Activated T-helper 1 cell treated with anti-CD3 and anti-CD28 coated beads, Interleukin-2, amount 50 U/mL, for 16 hours (primary cell): ENCODE measurements around the gene RETREG3.
"Not testable (repeated sequence)": the region's sequence is repeated elsewhere in the genome, so short reads cannot be mapped to it uniquely, and the experiment has no call there.

Experiments
- DNase-seq, 2 donors: peaks; one replicate each; pipeline ENCODE4 v3.0.0-alpha.2; 2020; ENCODE audit warnings: low read depth in 1 of 2, low spot score in 1 of 2

The RETREG3 gene, protein sequence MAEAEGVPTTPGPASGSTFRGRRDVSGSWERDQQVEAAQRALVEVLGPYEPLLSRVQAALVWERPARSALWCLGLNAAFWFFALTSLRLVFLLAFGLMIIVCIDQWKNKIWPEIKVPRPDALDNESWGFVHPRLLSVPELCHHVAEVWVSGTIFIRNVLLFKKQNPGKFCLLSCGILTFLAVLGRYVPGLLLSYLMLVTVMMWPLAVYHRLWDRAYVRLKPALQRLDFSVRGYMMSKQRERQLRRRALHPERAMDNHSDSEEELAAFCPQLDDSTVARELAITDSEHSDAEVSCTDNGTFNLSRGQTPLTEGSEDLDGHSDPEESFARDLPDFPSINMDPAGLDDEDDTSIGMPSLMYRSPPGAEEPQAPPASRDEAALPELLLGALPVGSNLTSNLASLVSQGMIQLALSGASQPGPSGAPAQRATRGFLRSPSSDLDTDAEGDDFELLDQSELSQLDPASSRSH

GRCh38 chr17:42609182-42609813 is at the start of gene RETREG3, which contains the start of gene TUBG1:
Gene RETREG3 (minus strand): TSS chr17:42609374. CDS start chr17:42609324, 50 bp downstream.
Gene TUBG1 (plus strand): TSS chr17:42609683. CDS start chr17:42609738, 55 bp downstream.
- DNase-seq, result peak; percentile 98 to 100

DNA sequence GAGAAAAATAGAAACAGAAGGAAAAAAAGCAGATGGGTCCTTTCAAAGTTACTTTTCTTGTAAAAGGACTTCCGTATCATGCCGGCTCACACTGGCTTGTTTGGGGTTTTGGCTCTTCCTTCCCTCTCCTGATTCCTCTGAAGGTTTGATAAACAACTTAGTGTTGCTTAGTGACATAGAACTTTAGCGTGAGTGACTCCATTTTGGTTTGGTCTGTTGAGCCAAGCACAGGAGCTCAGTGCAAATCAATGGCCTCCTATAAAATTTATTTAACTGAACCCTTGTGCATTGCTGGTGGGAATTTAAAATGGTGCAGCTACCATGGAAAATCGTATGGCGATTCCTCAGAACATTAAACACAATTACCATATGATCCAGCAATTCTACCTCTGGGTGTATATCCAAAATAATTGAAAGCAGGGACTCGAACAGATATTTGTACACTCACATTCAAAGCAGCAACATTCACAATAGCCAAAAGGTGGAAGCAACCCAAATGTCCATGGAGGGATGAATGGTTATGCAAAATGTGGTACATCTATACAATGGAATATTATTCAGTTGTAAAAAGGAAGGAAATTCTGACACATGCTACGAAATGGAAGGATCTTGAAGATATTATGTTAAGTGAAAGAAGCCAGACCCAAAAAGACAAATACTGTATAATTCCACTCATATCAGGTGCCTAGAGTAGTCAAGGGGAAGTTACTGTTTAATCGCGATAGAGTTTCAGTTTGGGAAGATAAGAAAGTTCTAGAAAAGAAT is 48.8 kb upstream of the RETREG3 start:
- no peak for DNase-seq

- no peak for DNase-seq
Observed at GRCh38 chr17:42655528-42655927, 46.4 kb upstream of the RETREG3 start.

- no peak for DNase-seq
Observed at GRCh38 chr17:42653179-42654124, 44.3 kb upstream of the RETREG3 start.

GRCh38 chr17:42651392-42651791 is 42.2 kb upstream of the RETREG3 start:
- no peak for DNase-seq

- no peak for DNase-seq
Observed at GRCh38 chr17:42647778-42648177, 38.6 kb upstream of the RETREG3 start.

DNA sequence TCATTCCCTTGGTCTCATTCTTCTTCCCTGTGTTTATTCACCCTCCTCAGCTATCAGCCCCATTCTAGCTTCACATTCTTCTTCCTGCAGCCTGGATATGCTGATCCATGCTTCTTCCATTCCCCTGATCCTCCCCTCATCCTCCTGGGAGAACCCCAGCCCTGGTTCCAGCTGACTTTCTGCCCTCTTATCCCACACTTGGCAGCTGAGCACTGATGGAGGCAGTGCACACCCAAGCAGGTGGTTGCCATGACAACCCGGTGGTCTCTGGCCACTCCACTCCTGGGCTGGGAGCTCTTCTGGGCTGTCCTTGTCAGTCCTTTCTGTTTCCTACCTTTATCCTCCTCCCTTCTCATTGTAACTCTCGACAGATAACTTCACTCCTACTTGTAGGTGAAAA is 33.2 kb upstream of the RETREG3 start:
- DNase-seq, result no peak

DNA sequence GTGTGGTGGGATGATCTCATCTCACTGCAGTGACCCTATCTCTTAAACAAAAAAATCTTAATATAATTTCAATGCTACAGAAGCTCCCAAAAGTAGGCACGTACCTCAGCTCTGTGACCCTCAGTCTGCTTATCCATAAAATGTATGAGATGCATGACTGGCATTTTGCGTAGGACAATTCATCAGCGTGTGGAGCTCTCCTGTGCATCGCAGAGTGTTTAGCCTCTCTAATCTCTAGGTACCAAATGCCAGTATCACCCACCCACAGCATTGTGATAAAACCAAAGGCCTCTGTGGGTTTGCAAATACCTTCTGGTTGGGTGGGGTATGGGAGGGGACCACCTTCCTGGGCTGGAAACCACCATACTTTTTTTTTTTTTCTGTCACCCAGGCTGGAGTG is 30.9 kb upstream of the RETREG3 start:
- no peak for DNase-seq

DNA sequence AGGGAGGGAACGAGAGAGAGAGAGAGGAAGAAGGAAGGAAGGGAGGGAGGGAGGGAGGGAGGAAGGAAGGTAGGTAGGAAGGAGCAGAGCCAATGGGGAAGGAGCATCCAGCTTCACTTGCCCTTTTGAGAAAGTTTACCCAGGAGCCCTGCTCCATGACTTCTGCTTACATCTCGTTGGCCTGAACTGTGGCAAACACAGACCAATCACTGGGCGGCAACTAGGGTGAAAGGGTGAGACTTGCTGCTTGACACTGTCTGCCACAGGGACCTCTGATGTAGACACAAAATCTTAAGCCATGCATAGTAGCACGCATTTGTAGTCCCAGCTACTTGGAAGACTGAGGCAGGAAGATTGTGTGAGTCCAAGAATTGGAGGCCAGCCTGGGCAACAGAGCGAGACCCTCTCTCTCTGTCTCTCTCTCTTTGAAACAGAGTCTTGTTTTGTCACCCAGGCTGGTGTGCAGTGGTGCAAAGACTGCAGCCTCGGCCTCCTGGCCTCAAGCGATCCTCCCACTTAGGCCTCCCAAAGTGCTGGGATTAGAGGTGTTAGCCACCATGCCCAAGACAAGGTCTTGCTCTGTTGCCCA is 30.4 kb upstream of the RETREG3 start:
- DNase-seq, result no peak

- no peak for DNase-seq
Observed at GRCh38 chr17:42632949-42633444, 23.8 kb upstream of the RETREG3 start.

DNA sequence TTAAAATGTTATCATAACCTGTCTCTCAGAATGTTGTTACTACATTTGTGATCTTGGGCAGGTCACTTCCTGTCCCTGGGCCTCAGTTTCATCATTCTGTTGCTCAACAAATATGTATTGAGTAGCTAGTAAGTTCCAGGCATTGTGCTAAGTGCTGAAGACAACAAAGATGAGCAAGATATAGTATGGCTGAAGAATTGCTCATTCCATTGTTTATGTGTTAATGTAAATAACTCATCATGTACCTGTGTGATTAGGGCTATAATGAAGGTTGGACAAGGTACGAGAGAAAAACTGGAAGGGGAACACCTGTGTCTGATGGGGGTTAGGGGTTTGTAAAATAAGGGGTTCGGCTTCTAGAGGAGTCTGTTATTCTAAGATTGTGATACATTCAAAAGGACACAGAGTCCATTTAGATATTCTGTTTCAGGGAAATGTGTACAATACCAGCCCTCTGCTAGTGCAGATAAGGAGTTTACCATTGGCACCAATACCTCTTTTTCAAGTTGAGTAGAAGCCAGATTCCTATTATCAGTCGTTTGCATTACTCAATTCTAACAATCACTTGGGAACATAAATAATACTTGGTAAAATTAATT is 20.3 kb upstream of the RETREG3 start:
- no peak for DNase-seq

DNA sequence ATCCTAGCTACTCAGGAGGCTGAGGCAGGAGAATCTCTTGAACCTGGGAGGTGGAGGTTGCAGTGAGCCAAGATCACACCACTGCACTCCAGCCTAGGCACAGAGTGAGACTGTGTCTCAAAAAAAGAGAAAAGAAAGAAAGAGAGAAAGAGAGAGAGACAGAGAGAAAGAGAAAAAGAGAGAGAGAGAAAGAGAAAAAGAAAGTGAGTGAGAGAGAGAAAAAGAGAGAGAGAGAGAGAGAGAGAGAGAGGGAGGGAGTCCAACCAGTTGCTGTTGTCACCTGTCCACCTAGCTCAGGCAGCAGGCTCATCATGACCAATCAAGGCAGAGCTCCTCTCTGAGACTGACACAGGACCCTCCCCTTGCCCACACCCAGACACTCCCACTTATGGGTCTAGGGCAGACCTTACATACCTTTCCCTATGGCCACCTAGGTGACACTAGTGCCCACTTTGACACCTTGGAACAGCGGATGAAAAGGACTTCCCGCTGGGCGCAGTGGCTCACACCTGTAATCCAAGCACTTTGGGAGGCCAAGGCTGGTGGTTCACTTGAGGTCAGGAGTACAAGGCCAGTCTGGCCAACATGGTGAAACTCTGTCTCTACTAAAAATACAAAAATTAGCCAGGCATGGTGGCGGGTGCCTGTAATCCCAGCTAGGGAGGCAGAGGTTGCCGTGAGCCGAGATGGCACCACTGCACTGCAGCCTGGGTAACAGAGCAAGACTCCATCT is 18.0 kb upstream of the RETREG3 start:
- not testable (repeated sequence) for DNase-seq

- no peak for DNase-seq
Observed at GRCh38 chr17:42623732-42624596, 14.8 kb upstream of the RETREG3 start.

GRCh38 chr17:42623271-42623670 is 14.1 kb upstream of the RETREG3 start:
- DNase-seq, result no peak

DNA sequence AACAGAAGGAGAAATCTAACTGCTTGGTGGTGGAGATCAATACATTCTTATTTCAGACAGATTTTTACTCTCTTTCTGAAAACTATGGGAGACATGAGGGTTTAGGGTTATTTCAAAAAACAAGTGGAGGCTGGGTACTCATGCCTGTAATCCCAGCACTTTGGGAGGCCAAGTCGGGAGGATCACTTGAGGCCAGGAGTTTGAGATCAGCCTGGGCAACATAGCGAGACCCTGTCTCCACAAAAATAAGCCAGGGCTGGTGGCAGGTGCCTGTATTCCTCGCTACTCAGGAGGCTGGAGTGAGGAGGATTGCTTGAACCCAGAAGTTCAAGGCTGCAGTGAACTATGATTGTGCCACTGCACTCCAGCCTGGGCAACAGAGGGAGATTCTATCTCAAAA is 12.8 kb upstream of the RETREG3 start:
- not testable (repeated sequence) for DNase-seq

DNA sequence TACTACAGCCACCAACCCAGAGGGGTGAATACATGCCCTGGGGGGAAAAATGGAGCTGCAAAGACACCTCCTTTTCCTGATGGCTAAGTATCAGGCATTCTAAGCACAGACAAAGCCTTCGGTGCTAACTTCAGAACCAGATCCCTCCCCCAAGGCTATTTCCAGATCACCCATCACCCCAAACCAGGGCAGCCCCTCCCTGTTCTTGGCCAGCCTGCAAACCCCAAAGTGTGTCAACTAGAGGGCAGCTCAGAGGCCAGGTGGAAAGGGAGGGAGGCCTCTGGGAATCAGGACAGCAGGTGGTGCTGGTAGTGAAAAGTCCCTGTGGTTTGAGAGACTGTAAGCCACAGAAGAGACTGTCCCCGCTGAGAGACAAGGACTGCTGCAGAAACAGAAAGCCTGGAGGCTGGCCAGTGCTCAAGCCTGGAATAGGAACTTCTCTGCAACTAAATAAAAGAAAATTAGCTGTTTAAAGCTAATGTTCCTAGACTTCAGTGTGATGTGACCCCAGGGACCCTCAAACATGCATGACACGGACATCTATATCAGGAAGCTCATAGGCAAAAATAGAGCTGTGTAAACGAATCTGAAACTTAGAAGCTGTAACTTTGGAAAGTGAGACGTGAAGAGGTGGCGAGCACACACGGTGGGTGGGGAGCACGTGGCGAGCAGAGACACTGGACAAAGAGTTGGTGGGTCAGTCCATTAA is 9.4 kb upstream of the RETREG3 start:
- no peak for DNase-seq

- no peak for DNase-seq
Observed at GRCh38 chr17:42617956-42618431, 8.8 kb upstream of the RETREG3 start.
